Suprapubic skin (tissue), 4 donors: ENCODE data around the gene SLC38A9.

Experiments used
- EP300 ChIP-seq: sonication (generic); formaldehyde crosslinking; IDR thresholded peaks from one replicate; pipeline ENCODE4 v1.6.1; 2017; ENCODE audit warnings: antibody characterized with exemption
- POLR2A ChIP-seq, 2 donors: fragments of 450-650 bp; IDR thresholded peaks; one replicate each; pipeline ENCODE4 v1.6.1; 2017; ENCODE audit warnings: antibody characterized with exemption in 2 of 2, mild to moderate bottlenecking in 2 of 2, moderate library complexity in 2 of 2
- POLR2AphosphoS5 ChIP-seq, 3 donors: sonication (generic); formaldehyde crosslinking; IDR thresholded peaks; one replicate each; pipeline ENCODE4 v1.6.1; 2017; ENCODE audit warnings: antibody characterized with exemption in 3 of 3
- TF ChIP-seq, protein P1 (sequence below), 2 donors: fragments of 200-600 bp in 1 of 2; fragments of 450-650 bp in 1 of 2; sonication (generic) in 1 of 2; IDR thresholded peaks; one replicate each; pipeline ENCODE4 v1.5.1; 2016 to 2019; ENCODE audit warnings: antibody characterized with exemption in 2 of 2, mild to moderate bottlenecking in 1 of 2, moderate library complexity in 1 of 2

DNA sequence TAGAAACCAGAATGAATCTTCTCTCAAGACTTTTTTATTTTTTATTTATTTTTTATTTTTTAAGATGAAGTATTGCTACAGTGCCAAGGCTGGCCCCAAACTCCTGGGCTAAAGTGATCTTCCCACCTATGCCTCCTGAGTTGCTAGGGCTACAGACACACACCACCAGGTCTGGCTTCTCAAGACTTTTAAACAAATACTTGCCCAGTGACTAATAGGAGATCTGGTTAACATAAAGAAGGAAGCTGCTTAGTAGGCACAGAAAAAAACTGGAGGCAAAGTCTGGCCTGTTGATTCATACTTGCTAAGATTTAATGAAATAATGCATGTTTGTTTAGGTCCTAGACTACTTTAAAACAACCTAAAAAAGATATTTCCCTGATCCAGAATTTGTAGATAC, 43.8 kb downstream of the SLC38A9 start:
- TF ChIP-seq, protein P1, sequence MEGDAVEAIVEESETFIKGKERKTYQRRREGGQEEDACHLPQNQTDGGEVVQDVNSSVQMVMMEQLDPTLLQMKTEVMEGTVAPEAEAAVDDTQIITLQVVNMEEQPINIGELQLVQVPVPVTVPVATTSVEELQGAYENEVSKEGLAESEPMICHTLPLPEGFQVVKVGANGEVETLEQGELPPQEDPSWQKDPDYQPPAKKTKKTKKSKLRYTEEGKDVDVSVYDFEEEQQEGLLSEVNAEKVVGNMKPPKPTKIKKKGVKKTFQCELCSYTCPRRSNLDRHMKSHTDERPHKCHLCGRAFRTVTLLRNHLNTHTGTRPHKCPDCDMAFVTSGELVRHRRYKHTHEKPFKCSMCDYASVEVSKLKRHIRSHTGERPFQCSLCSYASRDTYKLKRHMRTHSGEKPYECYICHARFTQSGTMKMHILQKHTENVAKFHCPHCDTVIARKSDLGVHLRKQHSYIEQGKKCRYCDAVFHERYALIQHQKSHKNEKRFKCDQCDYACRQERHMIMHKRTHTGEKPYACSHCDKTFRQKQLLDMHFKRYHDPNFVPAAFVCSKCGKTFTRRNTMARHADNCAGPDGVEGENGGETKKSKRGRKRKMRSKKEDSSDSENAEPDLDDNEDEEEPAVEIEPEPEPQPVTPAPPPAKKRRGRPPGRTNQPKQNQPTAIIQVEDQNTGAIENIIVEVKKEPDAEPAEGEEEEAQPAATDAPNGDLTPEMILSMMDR (IDR thresholded peaks at IDR 0.05), result no peak
- TF ChIP-seq EP300 (no peak), POLR2AphosphoS5 (IDR thresholded peaks at IDR 0.05) (no peak), POLR2A (IDR thresholded peaks at IDR 0.05) (no peak)
